ENCODE measurements around the gene PSMD14.

DNA sequence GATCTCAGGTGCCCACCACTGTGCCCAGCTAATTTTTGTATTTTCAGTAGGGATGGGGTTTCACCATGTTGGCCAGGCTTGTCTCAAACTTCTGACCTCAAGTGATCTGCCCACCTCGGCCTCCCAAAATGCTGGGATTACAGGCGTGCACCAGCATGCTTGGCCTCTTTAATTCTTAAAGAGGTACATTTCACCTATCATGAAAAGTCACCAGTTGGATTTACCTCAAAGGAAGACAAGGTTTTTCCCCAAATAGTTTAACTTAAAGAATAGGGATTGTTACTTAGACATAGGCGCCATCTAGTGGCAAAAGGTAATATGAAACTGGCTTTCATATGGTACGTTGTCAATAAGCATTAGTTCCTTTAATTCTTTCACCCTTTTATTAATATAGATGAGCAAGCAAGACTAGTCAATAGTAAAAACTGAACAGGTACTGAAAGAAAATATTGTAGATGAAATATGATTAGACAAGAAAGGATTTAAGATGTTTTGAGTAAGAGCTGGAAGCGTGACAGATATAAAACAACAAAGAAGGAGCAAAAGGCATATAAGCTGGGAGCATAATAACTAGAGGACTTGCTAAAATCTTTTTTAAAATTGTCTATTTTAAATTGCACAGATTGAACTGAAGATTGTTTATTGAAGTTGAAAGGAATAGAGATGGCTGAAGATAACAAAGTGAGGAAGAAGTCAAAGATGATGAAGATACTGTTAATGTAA, 35.0 kb upstream of the PSMD14 start:
- TF ChIP-seq, protein P1, sequence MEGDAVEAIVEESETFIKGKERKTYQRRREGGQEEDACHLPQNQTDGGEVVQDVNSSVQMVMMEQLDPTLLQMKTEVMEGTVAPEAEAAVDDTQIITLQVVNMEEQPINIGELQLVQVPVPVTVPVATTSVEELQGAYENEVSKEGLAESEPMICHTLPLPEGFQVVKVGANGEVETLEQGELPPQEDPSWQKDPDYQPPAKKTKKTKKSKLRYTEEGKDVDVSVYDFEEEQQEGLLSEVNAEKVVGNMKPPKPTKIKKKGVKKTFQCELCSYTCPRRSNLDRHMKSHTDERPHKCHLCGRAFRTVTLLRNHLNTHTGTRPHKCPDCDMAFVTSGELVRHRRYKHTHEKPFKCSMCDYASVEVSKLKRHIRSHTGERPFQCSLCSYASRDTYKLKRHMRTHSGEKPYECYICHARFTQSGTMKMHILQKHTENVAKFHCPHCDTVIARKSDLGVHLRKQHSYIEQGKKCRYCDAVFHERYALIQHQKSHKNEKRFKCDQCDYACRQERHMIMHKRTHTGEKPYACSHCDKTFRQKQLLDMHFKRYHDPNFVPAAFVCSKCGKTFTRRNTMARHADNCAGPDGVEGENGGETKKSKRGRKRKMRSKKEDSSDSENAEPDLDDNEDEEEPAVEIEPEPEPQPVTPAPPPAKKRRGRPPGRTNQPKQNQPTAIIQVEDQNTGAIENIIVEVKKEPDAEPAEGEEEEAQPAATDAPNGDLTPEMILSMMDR (IDR thresholded peaks at IDR 0.05): peak; percentile 43 to 72 (median 62)
- TF ChIP-seq POLR2A (IDR thresholded peaks at IDR 0.05): no peak
- no peak for TF ChIP-seq POLR2AphosphoS5 (IDR thresholded peaks at IDR 0.05)

Data from upper lobe of left lung (tissue), 4 donors.